KBM-7 (cell line): ENCODE data around the gene PIGT.
"Not testable (repeated sequence)": the region's sequence is repeated elsewhere in the genome, so short reads cannot be mapped to it uniquely, and the experiment has no call there.

ENCODE experiments used
- DNase-seq: peaks from one replicate; pipeline ENCODE4 v3.0.0-alpha.2; 2015
- in situ Hi-C: fragments of 300-500 bp; cut with MboI; formaldehyde crosslinking; loops from 2 replicates; pipeline ENCODE4 v1.14.3; 2020; ENCODE audit warnings: low sequenced_read_pairs, low pct_unique_long_range_greater_than_20kb, mixed read lengths

Gene PIGT

GRCh38 chr20:45452772-45453691, 37.1 kb downstream of the PIGT start:
- DNase-seq = no peak
- in situ Hi-C loops = no loop called here

- in situ Hi-C loops = no loop called here
- DNase-seq = peak; percentile 51
Measured at GRCh38 chr20:45456632-45457031, 40.7 kb downstream of the PIGT start.

GRCh38 chr20:45459606-45460005, 43.7 kb downstream of the PIGT start:
- peak; percentile 17 for DNase-seq
- in situ Hi-C loops = no loop called here

GRCh38 chr20:45461225-45461624, 45.3 kb downstream of the PIGT start:
- DNase-seq = no peak
- in situ Hi-C loops = no loop called here

- in situ Hi-C loops = no loop called here
Measured at GRCh38 chr20:45462711-45463509, 47.0 kb downstream of the PIGT start.

GRCh38 chr20:45463709-45464108, 47.8 kb downstream of the PIGT start:
- in situ Hi-C loops = no loop called here
- DNase-seq = no peak

More at GRCh38 chr20:45462711-45463509, 47.0 kb downstream of the PIGT start:
- no peak for DNase-seq

- DNase-seq = peak; percentile 60
- in situ Hi-C loops = no loop called here
Measured at GRCh38 chr20:45465491-45466266, 49.7 kb downstream of the PIGT start.

- in situ Hi-C loops = no loop called here
- no peak for DNase-seq
Measured at GRCh38 chr20:45467172-45467571, 51.2 kb downstream of the PIGT start.

- no peak for DNase-seq
- in situ Hi-C loops = no loop called here
Measured at GRCh38 chr20:45467861-45468260, 51.9 kb downstream of the PIGT start.

- in situ Hi-C loops = no loop called here
- no peak for DNase-seq
Measured at GRCh38 chr20:45469336-45470261, 53.7 kb downstream of the PIGT start, which contains the start of gene WFDC2. Gene WFDC2, plus strand, starts transcription at chr20:45469753. Its CDS starts 29 bp downstream, at chr20:45469782.

- in situ Hi-C loops = no loop called here
- peak; percentile 27 for DNase-seq
Measured at GRCh38 chr20:45470262-45470931, 54.5 kb downstream of the PIGT start.

GRCh38 chr20:45470937-45471336, 55.0 kb downstream of the PIGT start:
- DNase-seq = no peak
- in situ Hi-C loops = no loop called here

GRCh38 chr20:45472286-45472685, 56.3 kb downstream of the PIGT start:
- in situ Hi-C loops, DNase-seq: not testable (repeated sequence)
